Naive thymus-derived CD4-positive, alpha-beta T cell (primary cell): Measurements from ENCODE around the gene PTPRG. TPM values are rescaled to one million over a fixed set of nuclear protein-coding genes. Genes with fewer than 3 reads are reported as not detected.

Source experiments
- ATAC-seq: fragments of 150-1000 bp; cut with Tn5 transposase; 2 replicates; pipeline ENCODE4 v1.10.0; 2021; ENCODE audit warnings: mild to moderate bottlenecking, moderate library complexity
- CTCF ChIA-PET: fragments of 350-600 bp; sonication (Branson Sonifier 250); formaldehyde crosslinking; loops from one replicate; lab custom pipeline; 2021; ENCODE audit warnings: antibody characterized with exemption; lab: Charles Lee
- POLR2A ChIA-PET: fragments of 350-600 bp; sonication (Branson Sonifier 250); formaldehyde crosslinking; loops from one replicate; lab custom pipeline; 2021; ENCODE audit warnings: antibody characterized with exemption, inconsistent platforms; lab: Charles Lee
- DNase-seq, 9 donors: peaks; one replicate each; pipeline versions ENCODE4 v3.0.0 to v3.0.0-alpha.2; 2020 to 2022; ENCODE audit warnings: mixed read lengths in 1 of 9
- H3K27ac ChIP-seq: one replicate; pipeline ENCODE4 v1.7.0; 2013; ENCODE audit warnings: mild to moderate bottlenecking, low read depth, low read length, moderate library complexity
- H3K27me3 ChIP-seq, 2 donors: one replicate each; pipeline ENCODE4 v1.7.0; 2013; ENCODE audit warnings: low read length in 2 of 2, mild to moderate bottlenecking in 2 of 2, moderate library complexity in 2 of 2; ENCODE audit not compliant: control insufficient read depth in 2 of 2, insufficient read depth in 2 of 2
- H3K36me3 ChIP-seq, 3 experiments: 1 replicate in 2 of 3; 2 replicates in 1 of 3; pipeline ENCODE4 v1.7.0; 2013; ENCODE audit warnings: low read length in 3 of 3, mild to moderate bottlenecking in 3 of 3, moderate library complexity in 1 of 3; ENCODE audit not compliant: insufficient read depth in 3 of 3, control insufficient read depth in 2 of 3
- H3K4me1 ChIP-seq, 2 donors: one replicate each; pipeline ENCODE4 v1.7.0; 2013; ENCODE audit warnings: low read length in 2 of 2, mild to moderate bottlenecking in 2 of 2, moderate library complexity in 1 of 2; ENCODE audit not compliant: control insufficient read depth in 2 of 2, insufficient read depth in 2 of 2
- H3K4me3 ChIP-seq: 2 replicates; pipeline ENCODE4 v1.7.0; 2013; ENCODE audit warnings: mild to moderate bottlenecking, low read length
- H3K9me3 ChIP-seq, 3 experiments: 1 replicate in 2 of 3; 2 replicates in 1 of 3; pipeline ENCODE4 v1.7.0; 2013; ENCODE audit warnings: low read length in 3 of 3; ENCODE audit not compliant: control insufficient read depth in 2 of 3
- H3K27ac Mint-ChIP-seq, 9 donors: one replicate each; pipeline ENCODE4 v1.8.0; 2020 to 2022; ENCODE audit warnings: mixed read lengths in 9 of 9, mild to moderate bottlenecking in 8 of 9, moderate library complexity in 5 of 9, inconsistent platforms in 2 of 9
- H3K27me3 Mint-ChIP-seq, 5 donors: one replicate each; pipeline ENCODE4 v1.8.0; 2021 to 2022; ENCODE audit warnings: mixed read lengths in 5 of 5, mild to moderate bottlenecking in 1 of 5
- H3K36me3 Mint-ChIP-seq, 5 donors: one replicate each; pipeline ENCODE4 v1.8.0; 2020 to 2022; ENCODE audit warnings: mixed read lengths in 5 of 5, mild to moderate bottlenecking in 3 of 5, inconsistent platforms in 1 of 5
- H3K4me1 Mint-ChIP-seq, 7 donors: one replicate each; pipeline ENCODE4 v1.8.0; 2020 to 2022; ENCODE audit warnings: mixed read lengths in 7 of 7, mild to moderate bottlenecking in 3 of 7, inconsistent platforms in 1 of 7
- H3K4me3 Mint-ChIP-seq, 10 donors: one replicate each; pipeline ENCODE4 v1.8.0; 2020 to 2022; ENCODE audit warnings: mild to moderate bottlenecking in 10 of 10, mixed read lengths in 10 of 10, moderate library complexity in 6 of 10, inconsistent platforms in 2 of 10
- H3K9me3 Mint-ChIP-seq, 11 donors: one replicate each; pipeline ENCODE4 v1.8.0; 2020 to 2022; ENCODE audit warnings: mixed read lengths in 11 of 11, mild to moderate bottlenecking in 4 of 11, inconsistent platforms in 1 of 11, moderate library complexity in 1 of 11
- intact Hi-C, 2 donors: fragments of 100-400 bp; cut with micrococcal nuclease; formaldehyde crosslinking; loops; one replicate each; pipeline ENCODE4 v1.15.1; 2023
- polyA plus RNA-seq, 2 donors: library from polyadenylated mRNA; unstranded; fragments of 300-500 nt; fragmentation: Illumina TruSeq; gene quantifications; one replicate each; pipeline ENCODE4 v1.2.3, GENCODE V29; 2021
- total RNA-seq, 6 experiments: library from RNA in 5 of 6; stranded (reverse) in 5 of 6; gene quantifications; 1 replicate in 5 of 6; 2 replicates in 1 of 6; pipeline ENCODE4 v1.2.3 and lab custom pipeline; 2021 to 2026

The PTPRG gene
- total and polyA plus RNA-seq, 7 experiments from 2014 or later = 0.17 to 1.7 TPM; not detected in 5

DNA sequence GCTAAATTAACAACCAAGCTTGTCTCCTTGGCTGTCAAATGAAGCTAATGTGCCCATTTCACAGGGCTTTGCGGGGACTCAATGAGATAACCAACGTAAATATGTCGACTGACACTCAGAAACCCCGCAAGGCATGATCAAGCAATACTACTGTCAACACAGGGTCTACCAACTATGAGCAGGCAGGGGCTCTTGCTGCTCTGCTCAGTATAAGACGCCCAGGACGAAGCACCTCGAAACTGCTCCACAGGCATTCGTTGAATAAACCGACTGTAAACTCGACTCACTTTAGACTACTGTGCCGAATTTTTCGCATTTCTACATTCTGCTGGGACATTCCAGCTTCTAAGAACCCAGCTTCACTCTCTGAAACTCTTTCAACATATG is 757.0 kb downstream of the PTPRG start:
- H3K27me3 ChIP-seq = no peaks in the 10 kb centered on the region
- intact Hi-C loops = no loop called here
- ChIA-PET POLR2A (no interaction called here), CTCF (no interaction called here)
- DNase-seq (peak in 1 of 9 donors; percentile 1), ATAC-seq (no peak)
- H3K9me3 Mint-ChIP-seq = peaks cover 3 to 39% (median 11%) of the 10 kb centered on the region in 11 donors
- H3K4me1 ChIP-seq = no peaks in the 10 kb centered on the region
- no peak overlapping the region for H3K27ac ChIP-seq
- peaks cover 0 to 18% (median 10%) of the 10 kb centered on the region in 7 donors for H3K4me1 Mint-ChIP-seq
- H3K9me3 ChIP-seq = no peaks in the 10 kb centered on the region
- H3K27me3 Mint-ChIP-seq = peaks cover 8 to 63% (median 38%) of the 10 kb centered on the region in 5 donors
- no peaks in the 10 kb centered on the region for H3K36me3 ChIP-seq
- peaks cover 0 to 13% (median 4%) of the 10 kb centered on the region in 5 donors for H3K36me3 Mint-ChIP-seq
- peak overlapping the region in 4 of 9 donors; percentile 52 to 90 (median 88) for H3K27ac Mint-ChIP-seq
- H3K4me3 ChIP-seq = peak overlapping the region; percentile 51
- peak overlapping the region; percentile 81 to 92 (median 88) for H3K4me3 Mint-ChIP-seq

DNA sequence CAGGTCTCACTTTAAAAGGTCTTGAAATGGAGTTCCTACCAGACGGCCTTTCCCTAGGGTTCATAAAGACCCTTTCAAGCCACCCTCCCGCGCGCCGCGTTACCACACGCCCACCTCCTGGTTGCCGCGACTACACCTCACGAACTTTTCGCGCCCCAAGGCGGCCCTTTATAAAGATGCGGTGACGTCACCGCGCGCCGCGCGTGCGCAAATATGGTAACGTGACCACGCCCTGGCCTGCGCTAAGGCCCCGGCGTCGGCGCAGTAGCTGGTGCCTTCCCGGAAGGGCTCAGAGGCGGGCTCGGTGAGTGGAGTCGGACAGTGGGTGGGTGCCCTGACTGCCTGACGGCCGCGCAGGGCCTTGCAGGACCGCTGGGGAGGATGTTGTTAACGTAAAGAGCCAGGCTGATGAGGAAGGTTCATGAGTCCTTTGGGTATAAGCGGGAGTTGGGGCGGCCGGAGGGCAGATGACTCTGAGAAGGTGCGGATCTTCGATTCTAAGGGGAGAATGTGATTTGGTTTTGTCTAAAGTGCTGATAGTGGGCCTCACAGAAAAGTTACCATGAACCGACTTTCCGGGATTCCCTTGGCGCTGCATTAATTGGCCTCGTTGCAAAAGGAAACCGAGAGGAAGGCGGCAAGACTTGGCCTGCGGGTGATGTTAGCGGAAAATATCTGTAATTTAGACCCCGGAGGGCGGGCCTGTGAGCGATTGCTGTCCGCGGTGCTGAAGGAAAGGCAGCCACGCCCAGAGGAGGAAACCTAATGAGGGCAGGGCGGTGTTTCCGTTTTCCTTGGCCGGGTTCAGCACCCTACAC is 757.6 kb downstream of the PTPRG start:
- Histone ChIP-seq H3K27ac (no peak overlapping the region), H3K9me3 (no peaks in the 10 kb centered on the region), H3K4me1 (no peaks in the 10 kb centered on the region), H3K4me3 (peak overlapping the region; percentile 51), H3K27me3 (no peaks in the 10 kb centered on the region), H3K36me3 (no peaks in the 10 kb centered on the region)
- Mint-ChIP-seq H3K36me3 (peaks cover 0 to 13% (median 4%) of the 10 kb centered on the region in 5 donors), H3K9me3 (peaks cover 3 to 39% (median 11%) of the 10 kb centered on the region in 11 donors), H3K4me3 (peak overlapping the region; percentile 81 to 92 (median 88)), H3K4me1 (peaks cover 0 to 18% (median 10%) of the 10 kb centered on the region in 7 donors), H3K27me3 (peaks cover 8 to 63% (median 38%) of the 10 kb centered on the region in 5 donors), H3K27ac (peak overlapping the region; percentile 52 to 90 (median 84))
- ATAC-seq (peak; percentile 94), DNase-seq (peak; percentile 6 to 54 (median 39))
- CTCF ChIA-PET = no interaction called here
- intact Hi-C loops = no loop called here
- POLR2A ChIA-PET = no interaction called here

DNA sequence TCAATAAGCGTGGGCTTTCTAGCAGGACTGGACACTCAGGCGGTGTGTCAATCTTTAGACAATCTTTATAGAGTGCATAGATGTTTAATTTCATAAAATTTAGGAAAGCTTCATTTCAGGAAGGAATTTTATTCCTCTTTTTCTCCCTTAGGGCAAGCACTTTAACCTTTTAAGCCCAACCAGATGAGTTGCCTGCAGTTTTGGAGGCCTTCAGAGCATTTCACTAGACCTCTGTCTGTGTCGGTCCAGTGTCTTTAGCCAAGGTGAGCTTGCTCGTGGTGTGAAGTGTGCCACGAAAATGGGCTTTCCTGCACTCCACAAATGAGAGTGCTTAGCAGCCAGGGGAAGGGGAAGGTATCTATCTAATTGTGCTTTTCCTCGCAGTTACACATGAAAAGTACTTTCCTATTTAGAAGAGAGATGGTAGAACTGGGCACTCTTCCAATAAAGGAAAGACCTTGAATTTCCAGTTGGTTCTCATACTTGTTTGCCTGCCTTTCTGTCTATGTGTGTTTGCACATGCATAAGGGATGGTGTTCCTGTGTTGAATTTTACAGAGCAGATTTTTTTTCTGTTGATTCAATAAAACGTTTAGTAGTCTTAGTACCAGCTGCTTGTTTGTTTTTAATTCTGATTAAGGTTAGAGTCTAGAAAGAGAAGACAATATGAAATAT is 758.3 kb downstream of the PTPRG start:
- H3K27ac Mint-ChIP-seq = peak overlapping the region in 2 of 9 donors; percentile 58 to 90
- peaks cover 0 to 13% (median 4%) of the 10 kb centered on the region in 5 donors for H3K36me3 Mint-ChIP-seq
- H3K27me3 ChIP-seq = no peaks in the 10 kb centered on the region
- H3K27me3 Mint-ChIP-seq = peaks cover 8 to 58% (median 38%) of the 10 kb centered on the region in 5 donors
- ATAC-seq (no peak), DNase-seq (no peak)
- no peak overlapping the region for H3K27ac ChIP-seq
- intact Hi-C loops = no loop called here
- no peaks in the 10 kb centered on the region for H3K9me3 ChIP-seq
- CTCF ChIA-PET = no interaction called here
- H3K4me3 Mint-ChIP-seq = peak overlapping the region; percentile 81 to 92 (median 88)
- POLR2A ChIA-PET = no interaction called here
- H3K4me1 ChIP-seq = no peaks in the 10 kb centered on the region
- H3K4me1 Mint-ChIP-seq = peaks cover 0 to 18% (median 10%) of the 10 kb centered on the region in 7 donors
- H3K9me3 Mint-ChIP-seq = peaks cover 3 to 39% (median 11%) of the 10 kb centered on the region in 11 donors
- H3K36me3 ChIP-seq = no peaks in the 10 kb centered on the region
- H3K4me3 ChIP-seq = peak overlapping the region; percentile 51

DNA sequence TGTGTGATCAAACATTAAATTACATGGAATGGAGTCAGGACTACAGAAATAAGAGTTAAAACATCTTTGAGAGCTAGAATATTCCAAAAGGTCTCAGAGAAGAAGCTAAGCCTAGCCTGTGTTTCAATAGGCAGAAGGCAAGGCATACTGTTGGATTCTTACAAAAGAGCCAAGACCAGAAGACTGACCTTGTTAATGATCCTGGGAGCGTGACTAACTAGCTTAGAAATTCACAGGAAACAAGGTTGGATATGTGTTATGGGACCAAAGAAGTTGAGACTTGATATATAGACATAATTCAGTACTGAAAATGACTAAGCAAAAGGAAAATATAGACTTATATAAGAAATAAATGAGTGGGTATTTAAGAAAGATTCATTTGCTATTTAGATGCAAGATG is 761.9 kb downstream of the PTPRG start:
- peaks cover 0 to 13% (median 10%) of the 10 kb centered on the region in 7 donors for H3K4me1 Mint-ChIP-seq
- Histone ChIP-seq H3K27ac (no peak overlapping the region), H3K4me1 (no peaks in the 10 kb centered on the region), H3K27me3 (no peaks in the 10 kb centered on the region), H3K4me3 (no peak overlapping the region), H3K36me3 (peaks cover 0 to 4% (median 0%) of the 10 kb centered on the region in 3 experiments), H3K9me3 (no peaks in the 10 kb centered on the region)
- ChIA-PET CTCF (no interaction called here), POLR2A (no interaction called here)
- DNase-seq (no peak), ATAC-seq (no peak)
- peaks cover 5 to 34% (median 23%) of the 10 kb centered on the region in 5 donors for H3K27me3 Mint-ChIP-seq
- peaks cover 1 to 23% (median 8%) of the 10 kb centered on the region in 11 donors for H3K9me3 Mint-ChIP-seq
- H3K4me3 Mint-ChIP-seq = no peak overlapping the region
- peaks cover 0 to 8% (median 4%) of the 10 kb centered on the region in 5 donors for H3K36me3 Mint-ChIP-seq
- intact Hi-C loops = no loop called here
- H3K27ac Mint-ChIP-seq = no peak overlapping the region

DNA sequence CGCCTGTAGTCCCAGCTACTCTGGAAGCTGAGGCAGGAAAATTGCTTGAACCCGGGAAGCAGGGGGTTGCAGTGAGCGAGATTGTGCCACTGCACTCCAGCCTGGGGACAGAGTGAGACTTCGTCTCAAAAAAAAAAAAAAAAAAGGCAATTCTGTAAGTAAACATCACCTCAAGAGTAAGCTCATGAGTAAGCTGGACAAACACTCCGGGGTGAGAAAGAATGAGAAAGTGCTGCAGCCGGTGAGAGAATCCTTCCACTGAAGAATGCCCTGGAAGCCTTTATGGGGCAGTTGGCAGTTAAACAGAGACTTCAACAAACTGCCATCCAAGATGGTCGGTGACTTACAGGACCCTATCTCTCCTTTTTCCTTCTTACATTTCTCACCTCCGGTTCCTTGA is 764.5 kb downstream of the PTPRG start:
- no peak overlapping the region for H3K4me3 ChIP-seq
- no peaks in the 10 kb centered on the region for H3K4me1 ChIP-seq
- no peak for ATAC-seq
- intact Hi-C loops = no loop called here
- POLR2A ChIA-PET = no interaction called here
- H3K4me3 Mint-ChIP-seq = no peak overlapping the region
- peaks cover 0 to 1% (median 0%) of the 10 kb centered on the region in 7 donors for H3K4me1 Mint-ChIP-seq
- H3K9me3 ChIP-seq = no peaks in the 10 kb centered on the region
- peaks cover 0 to 15% (median 2%) of the 10 kb centered on the region in 5 donors for H3K27me3 Mint-ChIP-seq
- DNase-seq = no peak
- H3K36me3 ChIP-seq = peaks cover 0 to 4% (median 0%) of the 10 kb centered on the region in 3 experiments
- H3K27ac ChIP-seq = no peak overlapping the region
- H3K36me3 Mint-ChIP-seq = peaks cover 0 to 2% (median 0%) of the 10 kb centered on the region in 5 donors
- no peaks in the 10 kb centered on the region for H3K27me3 ChIP-seq
- peaks cover 0 to 2% (median 1%) of the 10 kb centered on the region in 11 donors for H3K9me3 Mint-ChIP-seq
- CTCF ChIA-PET = no interaction called here
- H3K27ac Mint-ChIP-seq = no peak overlapping the region

DNA sequence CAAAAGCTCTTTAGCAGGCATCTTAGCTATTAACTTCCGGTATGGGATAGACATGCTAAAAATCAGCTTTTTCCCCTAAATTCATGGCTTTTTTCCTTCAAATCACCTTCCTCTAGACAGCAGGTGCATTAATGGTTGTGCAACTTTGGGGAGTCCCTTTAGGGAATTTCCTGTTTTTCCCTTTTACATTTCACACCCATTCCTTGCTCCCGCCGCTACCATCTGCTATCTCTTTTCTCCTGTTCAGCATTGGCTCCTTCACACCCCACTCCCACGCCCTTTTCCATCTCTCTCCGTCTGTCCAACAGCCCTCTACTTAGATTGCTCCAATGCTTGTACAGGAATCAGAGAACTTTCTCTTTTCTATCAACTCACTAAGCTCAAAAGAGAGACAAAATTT is 768.6 kb downstream of the PTPRG start:
- H3K4me1 ChIP-seq = no peaks in the 10 kb centered on the region
- H3K4me3 Mint-ChIP-seq = no peak overlapping the region
- POLR2A ChIA-PET = no interaction called here
- H3K27me3 Mint-ChIP-seq = peaks cover 0 to 5% (median 0%) of the 10 kb centered on the region in 5 donors
- H3K4me1 Mint-ChIP-seq = peaks cover 0 to 1% (median 0%) of the 10 kb centered on the region in 7 donors
- ATAC-seq (no peak), DNase-seq (no peak)
- H3K36me3 ChIP-seq = peaks cover 0 to 2% (median 0%) of the 10 kb centered on the region in 3 experiments
- no peak overlapping the region for H3K4me3 ChIP-seq
- no peaks in the 10 kb centered on the region for H3K36me3 Mint-ChIP-seq
- CTCF ChIA-PET = no interaction called here
- H3K9me3 Mint-ChIP-seq = no peaks in the 10 kb centered on the region
- H3K27ac ChIP-seq = no peak overlapping the region
- intact Hi-C loops = no loop called here
- no peaks in the 10 kb centered on the region for H3K9me3 ChIP-seq
- H3K27me3 ChIP-seq = no peaks in the 10 kb centered on the region
- no peak overlapping the region for H3K27ac Mint-ChIP-seq
